Keratinocyte (primary cell): ENCODE results near the gene HSPA1B. TPM values are rescaled to one million over a fixed set of nuclear protein-coding genes. Genes with fewer than 3 reads are reported as not detected.
A peak's percentile ranks its signal among the peaks of the same experiment; 100 is the strongest.
"Not testable (repeated sequence)": the region's sequence is repeated elsewhere in the genome, so short reads cannot be mapped to it uniquely, and the experiment has no call there.

Source experiments
- DNase-seq: peaks from one replicate; pipeline ENCODE4 v3.0.0-alpha.2; 2011; ENCODE audit warnings: low read depth, missing footprints, low spot score
- FAIRE-seq: peaks from 2 replicates; lab custom pipeline; 2011; peaks lifted over from hg19 to GRCh38; lab: Jason Lieb, UNC
- H2AFZ ChIP-seq: 2 replicates; pipeline ENCODE4 v1.6.0; 2012; ENCODE audit warnings: low read length, control low read depth, inconsistent platforms; ENCODE audit not compliant: control insufficient read depth
- H3K27ac ChIP-seq: 2 replicates; pipeline ENCODE4 v1.5.1; 2011; ENCODE audit warnings: low read length; ENCODE audit not compliant: control insufficient read depth, insufficient read depth
- H3K27me3 ChIP-seq: 3 replicates; pipeline ENCODE4 v1.6.0; 2011; ENCODE audit warnings: low read length; ENCODE audit not compliant: control insufficient read depth, insufficient read depth; ENCODE audit errors: extremely low read depth
- H3K36me3 ChIP-seq, 2 experiments: 2 replicates in 1 of 2; 3 replicates in 1 of 2; pipeline ENCODE4 v1.5.1; 2011; ENCODE audit warnings: low read length in 2 of 2, mild to moderate bottlenecking in 1 of 2; ENCODE audit not compliant: control insufficient read depth in 2 of 2, insufficient read depth in 2 of 2; ENCODE audit errors: extremely low read depth in 1 of 2
- H3K4me1 ChIP-seq: 3 replicates; pipeline ENCODE4 v1.5.1; 2011; ENCODE audit warnings: low read length; ENCODE audit not compliant: control insufficient read depth, insufficient read depth; ENCODE audit errors: extremely low read depth
- H3K4me2 ChIP-seq: 3 replicates; pipeline ENCODE4 v1.6.0; 2011; ENCODE audit warnings: low read depth, low read length; ENCODE audit not compliant: control insufficient read depth, insufficient read depth; ENCODE audit errors: extremely low read depth
- H3K4me3 ChIP-seq, 3 experiments: fragments of 200-600 bp in 1 of 3; sonication (generic) in 1 of 3; 2 replicates in 2 of 3; 3 replicates in 1 of 3; pipeline ENCODE4 v1.5.1; 2011 to 2016; ENCODE audit warnings: low read length in 3 of 3, mild to moderate bottlenecking in 3 of 3, control low read depth in 2 of 3, inconsistent platforms in 1 of 3, low read depth in 1 of 3, mixed read lengths in 1 of 3, mixed run types in 1 of 3, moderate library complexity in 1 of 3; ENCODE audit not compliant: control insufficient read depth in 2 of 3, insufficient read depth in 2 of 3; ENCODE audit errors: extremely low read depth in 1 of 3
- H3K79me2 ChIP-seq: 2 replicates; pipeline ENCODE4 v1.6.0; 2012; ENCODE audit warnings: low read length; ENCODE audit not compliant: control insufficient read depth, insufficient read depth
- H3K9ac ChIP-seq: 3 replicates; pipeline ENCODE4 v1.6.0; 2011; ENCODE audit warnings: low read length; ENCODE audit not compliant: control insufficient read depth, insufficient read depth; ENCODE audit errors: extremely low read depth
- H3K9me1 ChIP-seq: 3 replicates; pipeline ENCODE4 v1.6.0; 2011; ENCODE audit warnings: low read length; ENCODE audit not compliant: control insufficient read depth, insufficient read depth; ENCODE audit errors: extremely low read depth
- H3K9me3 ChIP-seq: 2 replicates; pipeline ENCODE4 v1.5.1; 2012; ENCODE audit warnings: low read depth, low read length; ENCODE audit not compliant: control insufficient read depth
- H4K20me1 ChIP-seq: 3 replicates; pipeline ENCODE4 v1.6.0; 2011; ENCODE audit warnings: low read length; ENCODE audit not compliant: control insufficient read depth, insufficient read depth; ENCODE audit errors: extremely low read depth
- CTCF ChIP-seq, 3 experiments: IDR thresholded peaks in 1 of 3; conservative IDR thresholded peaks in 1 of 3; optimal IDR thresholded peaks in 1 of 3; 2 replicates in 2 of 3; 3 replicates in 1 of 3; pipeline versions ENCODE3 to v1.5.1; 2011; ENCODE audit warnings: low read length in 3 of 3, mild to moderate bottlenecking in 3 of 3, moderate library complexity in 2 of 3, control low read depth in 1 of 3, inconsistent platforms in 1 of 3; ENCODE audit not compliant: insufficient read depth in 2 of 3; ENCODE audit errors: extremely low read depth in 1 of 3
- EZH2 ChIP-seq: IDR thresholded peaks from one replicate; pipeline ENCODE4 v1.6.1; 2012; ENCODE audit warnings: inconsistent platforms, mild to moderate bottlenecking, low read length, moderate library complexity
- dilution Hi-C: fragments of 300-500 bp; cut with MboI; formaldehyde crosslinking; loops from one replicate; pipeline ENCODE4 v1.7.0; 2020; ENCODE audit warnings: low sequenced_read_pairs; ENCODE audit not compliant: extremely low pct_ligation_motif_present
- polyA plus RNA-seq, 5 experiments: library from polyadenylated mRNA; depleted of rRNA in 3 of 5; stranded (reverse) in 3 of 5; stranded (forward) in 1 of 5; unstranded in 1 of 5; fragments of >200 nt; gene quantifications; 1 replicate in 1 of 5; 2 replicates in 3 of 5; 3 replicates in 1 of 5; pipeline versions ENCODE4 v1.2.1 to v1.2.3, GENCODE V29; 2011 to 2012; ENCODE audit warnings: missing spikeins in 2 of 5, low read depth in 1 of 5, low replicate concordance in 1 of 5

Gene HSPA1B
- polyA plus RNA-seq, 1 donor (not counting 4 experiments of a cell fraction or from before 2014, with no cell fraction given), result 48.1 TPM

DNA sequence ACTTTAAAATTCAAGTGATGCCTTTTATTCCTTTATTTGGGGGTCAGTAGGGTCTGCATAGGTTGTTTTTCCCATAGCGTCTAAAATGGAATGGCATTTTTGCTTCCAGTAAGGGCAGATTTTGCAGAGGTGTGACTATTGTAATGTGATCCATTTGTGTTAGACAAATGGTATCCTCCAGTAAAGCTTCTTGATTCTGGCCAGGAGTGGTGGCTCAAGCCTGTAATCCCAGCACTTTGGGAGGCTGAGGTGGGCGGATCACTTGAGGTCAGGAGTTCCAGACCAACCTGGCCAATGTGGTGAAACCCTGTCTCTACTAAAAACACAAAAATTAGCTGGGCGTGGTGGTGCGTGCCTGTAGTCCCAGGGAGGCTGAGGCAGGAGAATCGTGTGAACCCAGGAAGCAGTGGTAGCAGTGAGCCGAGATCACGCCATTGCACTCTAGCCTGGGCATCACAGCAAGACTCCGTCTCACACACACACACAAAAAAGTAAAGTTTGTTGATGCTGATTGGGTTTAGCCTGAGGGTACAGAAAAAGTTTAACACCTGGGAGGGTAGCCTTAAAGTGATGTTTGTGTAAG is 9.5 kb upstream of the HSPA1B start:
- H3K9me1 ChIP-seq, H4K20me1 ChIP-seq, H3K9me3 ChIP-seq, FAIRE-seq, H3K36me3 ChIP-seq, H3K27me3 ChIP-seq, H2AFZ ChIP-seq, DNase-seq, dilution Hi-C loops: not testable (repeated sequence)
- Histone ChIP-seq H3K79me2 (peaks cover 26% of the 10 kb centered on the region), H3K4me3 (peak overlapping the region; percentile 56 to 67 (median 62)), H3K27ac (peak overlapping the region; percentile 15), H3K9ac (peak overlapping the region; percentile 59), H3K4me2 (peak overlapping the region; percentile 96), H3K4me1 (peaks cover 36% of the 10 kb centered on the region)

- H3K79me2 ChIP-seq, result peaks cover 26% of the 10 kb centered on the region
- H3K27ac ChIP-seq, result peak overlapping the region; percentile 13
- no peak overlapping the region for H2AFZ ChIP-seq
- peaks cover 39% of the 10 kb centered on the region for H3K4me1 ChIP-seq
- no peak overlapping the region for H3K9ac ChIP-seq
- peak overlapping the region; percentile 34 for H3K4me2 ChIP-seq
- DNase-seq (no peak), FAIRE-seq (no peak)
- no peak overlapping the region for H3K4me3 ChIP-seq
- no peaks in the 10 kb centered on the region for H3K36me3 ChIP-seq
- TF ChIP-seq EZH2, result no peak
- no peak for TF ChIP-seq CTCF (optimal IDR thresholded peaks at IDR 0.05 in 1 of 3, IDR thresholded peaks at IDR 0.05 in 1 of 3, conservative IDR thresholded peaks at IDR 0.05 in 1 of 3; ENCODE audit: extremely low read depth in 1 of 3, insufficient read depth in 2 of 3, low read length in 3 of 3)
- no peaks in the 10 kb centered on the region for H3K9me3 ChIP-seq
- H4K20me1 ChIP-seq, result no peaks in the 10 kb centered on the region
- H3K27me3 ChIP-seq, result no peaks in the 10 kb centered on the region
- no peaks in the 10 kb centered on the region for H3K9me1 ChIP-seq
- dilution Hi-C loops, result no loop called here
These were observed 7.7 kb upstream of the HSPA1B start for GRCh38 chr6:31819871-31820299.

GRCh38 chr6:31820399-31820798 is 7.1 kb upstream of the HSPA1B start:
- H3K36me3 ChIP-seq, H3K9me1 ChIP-seq, H2AFZ ChIP-seq, H4K20me1 ChIP-seq, H3K4me3 ChIP-seq, H3K4me2 ChIP-seq, FAIRE-seq, H3K9ac ChIP-seq, DNase-seq, H3K27ac ChIP-seq, dilution Hi-C loops, H3K27me3 ChIP-seq, H3K9me3 ChIP-seq: not testable (repeated sequence)
- Histone ChIP-seq H3K4me1 (peaks cover 42% of the 10 kb centered on the region), H3K79me2 (peaks cover 26% of the 10 kb centered on the region)
